ENCODE results near the gene ANAPC1.
"Not testable (repeated sequence)": the region's sequence is repeated elsewhere in the genome, so short reads cannot be mapped to it uniquely, and the experiment has no call there.

ANAPC1 gene

GRCh38 chr2:111735838-111736721, 147.9 kb downstream of the ANAPC1 start:
- DNase-seq (ENCODE audit: low read depth): not testable (repeated sequence)

DNA sequence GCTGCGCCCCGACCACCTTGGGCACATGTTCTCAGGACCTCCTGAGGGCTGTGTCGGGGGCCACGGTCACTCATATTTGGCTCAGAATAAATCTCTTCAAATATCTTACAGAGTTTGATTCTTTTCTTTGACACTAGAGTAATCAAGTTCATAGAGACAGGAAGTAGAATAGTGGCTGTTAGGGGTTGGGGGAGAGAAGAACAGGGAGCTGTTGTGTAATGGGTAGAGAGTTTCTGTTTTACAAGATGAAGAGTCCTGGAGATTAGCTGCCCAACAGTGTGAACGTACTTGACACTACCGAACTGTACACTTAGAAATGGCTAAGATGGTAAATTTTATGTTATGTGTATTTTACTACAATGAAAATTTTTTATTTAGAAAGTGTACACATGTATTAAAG, 148.6 kb downstream of the ANAPC1 start:
- not testable (repeated sequence) for DNase-seq (ENCODE audit: low read depth)

DNA sequence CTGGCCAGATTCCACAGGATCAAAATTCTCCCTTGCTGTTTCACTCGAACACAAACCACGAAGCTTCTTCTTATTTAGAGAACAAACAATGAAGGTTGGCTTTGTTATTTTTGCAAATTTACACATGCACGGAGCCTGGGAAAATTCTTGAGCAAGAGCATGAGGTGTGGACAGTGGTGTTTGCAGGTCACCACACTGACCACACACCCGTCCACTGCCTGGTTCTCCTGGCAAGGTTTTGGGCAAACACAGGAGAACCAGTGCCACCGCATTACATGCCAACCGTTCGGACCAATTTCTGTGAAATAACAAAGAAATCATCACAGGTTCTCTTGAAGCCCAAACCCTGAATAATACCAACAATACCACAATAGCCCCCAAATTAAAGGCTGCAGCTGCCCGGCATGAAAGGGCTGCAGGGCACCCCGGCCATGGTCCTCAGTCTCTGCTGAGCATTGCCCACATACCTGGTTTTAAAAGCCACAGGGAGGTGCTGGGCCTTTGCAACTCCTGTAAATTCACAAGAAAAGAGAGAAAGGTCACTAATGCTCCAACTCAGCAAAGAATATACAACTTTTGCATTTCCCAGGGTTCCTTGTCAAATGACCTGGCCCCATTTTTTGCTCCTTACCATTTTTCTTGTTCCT, 154.1 kb downstream of the ANAPC1 start:
- DNase-seq (ENCODE audit: low read depth): not testable (repeated sequence)

DNA sequence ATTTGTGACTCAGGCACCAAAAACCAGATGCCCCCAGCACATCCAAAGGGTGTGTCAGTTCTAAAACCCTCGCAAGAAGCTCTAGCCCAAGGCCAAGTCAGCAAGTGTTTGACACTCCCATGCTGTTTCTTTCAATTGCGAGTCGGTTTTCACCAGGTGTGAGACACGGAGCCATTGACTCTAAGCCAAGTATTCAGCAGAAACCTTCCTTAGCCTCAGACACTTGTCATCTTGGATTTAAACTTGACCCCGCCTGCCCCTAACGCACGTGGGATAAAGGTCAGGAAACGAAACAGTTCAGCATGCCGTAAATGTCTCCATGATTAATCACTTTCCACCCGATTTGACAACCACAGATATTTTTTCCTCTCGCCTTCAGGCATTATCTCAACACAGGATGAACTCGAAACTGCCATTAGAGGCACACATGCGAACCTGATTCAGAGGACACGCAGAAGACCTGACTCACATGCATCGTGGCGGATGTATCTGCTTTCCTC, 156.3 kb downstream of the ANAPC1 start:
- DNase-seq (ENCODE audit: low read depth): not testable (repeated sequence)

DNA sequence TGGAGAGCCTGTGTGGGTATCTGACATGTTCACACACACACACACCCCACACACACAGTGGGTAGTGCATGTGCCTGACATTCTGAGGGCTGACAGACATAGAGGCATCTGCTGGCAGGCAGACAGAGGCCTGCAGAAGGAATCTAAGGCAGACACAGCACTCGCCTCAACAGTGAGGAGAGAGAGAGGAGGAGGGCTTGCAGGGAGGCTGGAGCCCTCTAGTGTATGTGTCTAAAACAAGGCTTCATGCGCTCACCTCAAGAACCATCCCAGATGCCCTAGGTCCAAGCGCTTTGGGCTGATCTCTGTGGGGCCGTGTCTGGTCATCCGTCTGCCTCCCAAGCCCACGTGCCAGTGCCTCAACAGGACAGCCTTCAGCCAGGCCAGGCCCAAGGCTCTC, 158.3 kb downstream of the ANAPC1 start:
- DNase-seq (ENCODE audit: low read depth): not testable (repeated sequence)

DNA sequence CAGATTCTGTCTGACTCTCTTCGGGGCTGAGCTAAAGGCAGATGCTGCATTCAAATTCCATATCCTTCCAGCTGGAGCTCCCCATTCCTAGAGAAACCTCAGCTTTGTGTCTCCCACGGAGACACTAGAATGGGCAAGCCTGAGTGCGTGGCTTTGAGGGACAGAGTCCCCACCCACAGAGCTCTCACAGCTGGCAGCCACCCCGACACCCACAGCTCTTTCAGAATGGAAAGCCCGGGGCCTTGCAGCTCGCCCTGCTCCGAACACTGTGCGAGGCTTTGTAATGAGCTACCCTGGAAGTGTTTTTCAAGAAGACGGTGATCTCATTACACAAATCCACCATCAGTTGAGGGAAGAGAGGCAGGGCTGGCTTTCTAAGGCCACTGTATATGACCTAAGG, 164.4 kb downstream of the ANAPC1 start:
- not testable (repeated sequence) for DNase-seq (ENCODE audit: low read depth)
